ENCODE results near the gene EN2. TPM values are rescaled to one million over a fixed set of nuclear protein-coding genes. Genes with fewer than 3 reads are reported as not detected.

Gene EN2
- total and polyA plus RNA-seq, 4 donors = 0.02 to 0.06 (median 0.04) TPM; not detected in 1

DNA sequence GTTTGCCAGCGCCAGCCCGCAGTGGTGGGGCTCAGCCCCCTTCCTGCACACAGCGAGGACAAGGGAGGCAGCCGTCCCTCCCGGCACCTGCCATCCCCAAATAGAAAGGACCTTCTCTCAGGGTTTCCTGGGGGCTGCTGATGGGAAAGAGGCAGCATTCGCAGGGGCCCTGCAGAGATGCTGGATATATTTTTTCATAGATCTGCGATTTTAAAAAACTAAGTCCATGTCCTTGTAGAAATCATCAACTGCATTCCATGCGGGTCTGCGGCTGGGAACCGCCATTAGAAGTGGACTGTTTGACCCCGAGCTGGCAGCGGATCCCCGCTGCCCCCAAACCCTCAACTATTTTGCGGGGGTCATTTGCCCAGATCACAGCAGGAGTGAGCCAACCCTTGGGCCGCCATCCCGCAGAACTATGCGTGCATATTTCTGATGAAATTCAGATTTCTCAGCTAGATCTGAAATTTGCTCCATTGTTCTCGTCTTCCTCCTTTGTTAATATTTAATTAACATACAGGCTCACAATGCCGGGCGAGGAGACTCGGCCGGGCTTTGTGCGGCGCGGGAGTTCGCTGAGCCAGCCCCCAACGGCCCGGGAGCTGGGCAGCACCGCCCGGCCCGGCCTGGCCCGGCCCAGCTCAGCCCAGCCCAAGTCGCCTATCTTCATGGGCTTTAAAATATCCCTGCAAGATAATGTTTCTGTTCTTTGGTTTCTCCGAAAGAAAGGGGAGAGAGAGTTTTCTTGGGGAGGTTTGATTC lies 2.0 kb downstream of the EN2 start:
- TF ChIP-seq, protein P1, sequence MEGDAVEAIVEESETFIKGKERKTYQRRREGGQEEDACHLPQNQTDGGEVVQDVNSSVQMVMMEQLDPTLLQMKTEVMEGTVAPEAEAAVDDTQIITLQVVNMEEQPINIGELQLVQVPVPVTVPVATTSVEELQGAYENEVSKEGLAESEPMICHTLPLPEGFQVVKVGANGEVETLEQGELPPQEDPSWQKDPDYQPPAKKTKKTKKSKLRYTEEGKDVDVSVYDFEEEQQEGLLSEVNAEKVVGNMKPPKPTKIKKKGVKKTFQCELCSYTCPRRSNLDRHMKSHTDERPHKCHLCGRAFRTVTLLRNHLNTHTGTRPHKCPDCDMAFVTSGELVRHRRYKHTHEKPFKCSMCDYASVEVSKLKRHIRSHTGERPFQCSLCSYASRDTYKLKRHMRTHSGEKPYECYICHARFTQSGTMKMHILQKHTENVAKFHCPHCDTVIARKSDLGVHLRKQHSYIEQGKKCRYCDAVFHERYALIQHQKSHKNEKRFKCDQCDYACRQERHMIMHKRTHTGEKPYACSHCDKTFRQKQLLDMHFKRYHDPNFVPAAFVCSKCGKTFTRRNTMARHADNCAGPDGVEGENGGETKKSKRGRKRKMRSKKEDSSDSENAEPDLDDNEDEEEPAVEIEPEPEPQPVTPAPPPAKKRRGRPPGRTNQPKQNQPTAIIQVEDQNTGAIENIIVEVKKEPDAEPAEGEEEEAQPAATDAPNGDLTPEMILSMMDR (IDR thresholded peaks at IDR 0.05; ENCODE audit: control extremely low read depth, extremely low read depth) = no peak

DNA sequence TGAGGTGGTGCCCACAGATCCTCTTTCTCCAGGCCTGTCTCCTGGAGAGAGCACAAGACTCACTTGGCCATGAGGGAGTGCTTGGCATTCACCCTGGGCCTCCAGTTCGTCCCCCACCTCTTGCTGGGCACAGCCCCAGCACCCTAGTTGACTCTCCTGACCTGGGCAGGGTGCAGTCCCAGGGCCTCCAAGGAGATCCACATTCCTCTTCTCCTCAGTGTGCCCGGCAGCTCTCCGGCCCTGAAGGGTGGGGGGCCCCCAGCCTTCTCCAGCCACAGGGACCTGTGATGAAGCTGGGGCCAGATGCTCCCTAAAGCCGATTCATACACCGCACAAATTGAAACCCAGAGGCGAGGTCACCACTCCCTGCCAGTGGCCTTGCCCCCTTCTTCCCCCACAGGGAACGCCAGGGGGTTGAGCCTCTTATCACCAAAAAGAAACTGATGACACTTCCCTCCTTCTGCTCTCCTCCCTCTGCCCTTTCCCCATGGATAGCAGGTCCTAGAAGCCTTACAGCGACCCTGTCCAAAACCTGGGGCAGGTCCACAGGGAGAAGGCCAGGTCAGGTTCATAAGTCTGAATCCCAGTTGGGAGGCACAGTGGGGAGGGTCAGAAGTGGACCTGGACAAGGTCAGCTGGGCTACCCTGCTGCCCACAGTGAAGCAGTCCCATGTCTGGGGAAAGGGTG lies 3.1 kb downstream of the EN2 start:
- Histone ChIP-seq H3K27me3 (ENCODE audit: control insufficient read depth in 3 of 3, insufficient read depth in 3 of 3, low read length in 2 of 3) (peaks cover 30 to 82% (median 80%) of the 10 kb centered on the region in 3 donors), H3K36me3 (ENCODE audit: control insufficient read depth in 4 of 4, insufficient read depth in 4 of 4, low read length in 4 of 4) (no peaks in the 10 kb centered on the region), H3K27ac (ENCODE audit: low read depth in 1 of 2, low read length in 1 of 2) (no peak overlapping the region), H3K9me3 (ENCODE audit: control insufficient read depth in 4 of 4, insufficient read depth in 3 of 4, low read length in 3 of 4) (peaks cover 0 to 11% (median 0%) of the 10 kb centered on the region in 4 donors), H3K4me1 (ENCODE audit: control insufficient read depth in 5 of 5, insufficient read depth in 5 of 5, low read length in 5 of 5) (peaks cover 0 to 18% (median 3%) of the 10 kb centered on the region in 5 donors), H3K9ac (ENCODE audit: insufficient read depth in 1 of 2, low read length in 2 of 2) (no peak overlapping the region), H3K4me3 (no peak overlapping the region)
- DNase-seq = no peak
- WGBS, 2 donors = 6 to 12% methylated on average over 8 of the region's 8 CpGs
- ATAC-seq (ENCODE audit: insufficient read depth, low FRiP score) = no peak
- TF ChIP-seq, protein P1 (IDR thresholded peaks at IDR 0.05; ENCODE audit: control extremely low read depth, extremely low read depth) = no peak

More for the DNA sequence above, 2.0 kb downstream of the EN2 start:
- Histone ChIP-seq H3K4me3 (no peak overlapping the region), H3K4me1 (ENCODE audit: control insufficient read depth in 5 of 5, insufficient read depth in 5 of 5, low read length in 5 of 5) (peaks cover 0 to 18% (median 3%) of the 10 kb centered on the region in 5 donors), H3K9me3 (ENCODE audit: control insufficient read depth in 4 of 4, insufficient read depth in 3 of 4, low read length in 3 of 4) (peaks cover 0 to 11% (median 0%) of the 10 kb centered on the region in 4 donors), H3K27ac (ENCODE audit: low read depth in 1 of 2, low read length in 1 of 2) (no peak overlapping the region), H3K27me3 (ENCODE audit: control insufficient read depth in 3 of 3, insufficient read depth in 3 of 3, low read length in 2 of 3) (peaks cover 31 to 82% (median 80%) of the 10 kb centered on the region in 3 donors), H3K9ac (ENCODE audit: insufficient read depth in 1 of 2, low read length in 2 of 2) (no peak overlapping the region), H3K36me3 (ENCODE audit: control insufficient read depth in 4 of 4, insufficient read depth in 4 of 4, low read length in 4 of 4) (no peaks in the 10 kb centered on the region)
- DNase-seq (no peak), ATAC-seq (ENCODE audit: insufficient read depth, low FRiP score) (no peak)
- WGBS, 2 donors = 6 to 8% methylated on average over 34 of the region's 34 CpGs

DNA sequence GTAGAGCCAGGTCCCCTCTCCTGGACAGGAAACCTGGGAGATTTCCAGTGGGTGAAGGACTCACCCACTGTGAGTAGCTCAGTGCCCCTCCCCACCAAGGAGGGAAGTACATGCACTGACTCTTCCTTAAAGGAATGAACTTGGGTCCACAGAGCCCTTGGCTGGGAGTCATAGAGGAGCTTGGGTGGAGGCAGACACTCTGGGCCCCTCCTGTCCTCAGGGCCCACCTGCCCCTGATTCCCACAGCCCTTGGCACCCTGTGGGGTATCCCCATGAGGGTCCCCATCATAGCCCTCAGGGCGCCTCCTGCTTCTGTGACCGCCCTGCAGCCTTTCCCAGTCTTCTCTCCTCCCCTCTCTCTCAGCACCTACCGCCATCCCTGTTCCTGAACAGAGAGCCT lies 3.7 kb downstream of the EN2 start:
- Histone ChIP-seq H3K9me3 (ENCODE audit: control insufficient read depth in 4 of 4, insufficient read depth in 3 of 4, low read length in 3 of 4) (peaks cover 0 to 11% (median 0%) of the 10 kb centered on the region in 4 donors), H3K4me1 (ENCODE audit: control insufficient read depth in 5 of 5, insufficient read depth in 5 of 5, low read length in 5 of 5) (peaks cover 0 to 21% (median 3%) of the 10 kb centered on the region in 5 donors), H3K36me3 (ENCODE audit: control insufficient read depth in 4 of 4, insufficient read depth in 4 of 4, low read length in 4 of 4) (no peaks in the 10 kb centered on the region), H3K9ac (ENCODE audit: insufficient read depth in 1 of 2, low read length in 2 of 2) (no peak overlapping the region), H3K27me3 (ENCODE audit: control insufficient read depth in 3 of 3, insufficient read depth in 3 of 3, low read length in 2 of 3) (peaks cover 36 to 83% (median 79%) of the 10 kb centered on the region in 3 donors), H3K4me3 (no peak overlapping the region), H3K27ac (ENCODE audit: low read depth in 1 of 2, low read length in 1 of 2) (no peak overlapping the region)
- ATAC-seq (ENCODE audit: insufficient read depth, low FRiP score) = no peak
- WGBS, 2 donors = 17 to 28% methylated on average over 3 of the region's 3 CpGs
- TF ChIP-seq, protein P1 (IDR thresholded peaks at IDR 0.05; ENCODE audit: control extremely low read depth, extremely low read depth) = no peak
- DNase-seq = no peak
